ENCODE measurements around the gene ALDH1A1. TPM values are rescaled to one million over a fixed set of nuclear protein-coding genes. Genes with fewer than 3 reads are reported as not detected.

ALDH1A1 gene
- total and polyA plus RNA-seq, 9 of the 15 experiments (the other 6 are each of a cell fraction or from before 2014, with no cell fraction given) = 1.8 to 86.3 (median 24.4) TPM

DNA sequence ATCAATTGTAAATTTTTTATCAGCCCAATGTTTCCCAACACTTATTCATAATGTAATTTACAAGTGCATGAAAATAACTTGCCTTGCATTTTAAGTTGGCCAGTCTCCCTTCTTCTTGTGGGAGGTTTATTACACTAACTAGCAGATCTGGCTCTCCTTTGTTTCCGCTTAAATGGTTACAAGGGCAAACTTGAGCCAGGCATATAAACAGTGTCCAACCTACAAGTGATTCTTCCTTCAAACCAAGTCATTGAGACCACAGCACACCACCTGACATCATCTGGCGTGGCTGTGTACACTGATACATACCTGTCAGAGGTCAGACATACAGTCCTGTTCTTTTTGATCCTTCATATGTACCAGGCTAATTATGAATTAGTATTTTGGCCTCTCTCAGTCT, 80.1 kb downstream of the ALDH1A1 start:
- no TSS peak for BruUV-seq (replicated peaks)
- H3K36me3 ChIP-seq (ENCODE audit: control insufficient read depth, insufficient read depth, low read length) = no peaks in the 10 kb centered on the region
- ATAC-seq = no peak
- whole genome bisulfite sequencing (ENCODE audit: insufficient coverage, low coverage, missing lambda C conversion rate) = 66% methylated on average over 2 of the region's 2 CpGs
- no peaks in the 10 kb centered on the region for H3K27me3 ChIP-seq (ENCODE audit: control insufficient read depth in 2 of 2, insufficient read depth in 2 of 2, low read length in 2 of 2)
- peak overlapping the region; percentile 38 for H2AFZ ChIP-seq (ENCODE audit: low read depth, low read length)
- TF ChIP-seq ZNF12 (CRISPR knock-in tag; IDR thresholded peaks at IDR 0.05) (no peak), ZNF23 (CRISPR knock-in tag; IDR thresholded peaks at IDR 0.05) (no peak), NONO (IDR thresholded peaks at IDR 0.05; ENCODE audit: low read depth in 2 of 2, low read length in 1 of 2) (no peak), ASH1L (IDR thresholded peaks at IDR 0.05; ENCODE audit: borderline replicate concordance, low read depth, partially characterized antibody) (no peak), BRD4 (IDR thresholded peaks at IDR 0.05) (no peak), TRIM24 (IDR thresholded peaks at IDR 0.05) (no peak), POLR2A (conservative IDR thresholded peaks at IDR 0.05) (no peak), ZZZ3 (IDR thresholded peaks at IDR 0.05) (no peak), C11orf30 (IDR thresholded peaks at IDR 0.05; ENCODE audit: low read depth) (no peak), ZBTB1 (CRISPR knock-in tag; IDR thresholded peaks at IDR 0.05; ENCODE audit: borderline replicate concordance, low read depth) (no peak), FOXM1 (IDR thresholded peaks at IDR 0.05; ENCODE audit: low read depth) (no peak), FOXM1 (CRISPR knock-in tag; IDR thresholded peaks at IDR 0.05; ENCODE audit: low read depth) (no peak), ZKSCAN1 (IDR thresholded peaks at IDR 0.05; ENCODE audit: low read depth, low read length) (no peak), MECOM (CRISPR knock-in tag; IDR thresholded peaks at IDR 0.05) (no peak)
- TF ChIP-seq, protein P1, sequence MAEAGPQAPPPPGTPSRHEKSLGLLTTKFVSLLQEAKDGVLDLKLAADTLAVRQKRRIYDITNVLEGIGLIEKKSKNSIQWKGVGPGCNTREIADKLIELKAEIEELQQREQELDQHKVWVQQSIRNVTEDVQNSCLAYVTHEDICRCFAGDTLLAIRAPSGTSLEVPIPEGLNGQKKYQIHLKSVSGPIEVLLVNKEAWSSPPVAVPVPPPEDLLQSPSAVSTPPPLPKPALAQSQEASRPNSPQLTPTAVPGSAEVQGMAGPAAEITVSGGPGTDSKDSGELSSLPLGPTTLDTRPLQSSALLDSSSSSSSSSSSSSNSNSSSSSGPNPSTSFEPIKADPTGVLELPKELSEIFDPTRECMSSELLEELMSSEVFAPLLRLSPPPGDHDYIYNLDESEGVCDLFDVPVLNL (CRISPR knock-in tag; IDR thresholded peaks at IDR 0.05; ENCODE audit: low read depth) = no peak
- TF ChIP-seq, protein P2, sequence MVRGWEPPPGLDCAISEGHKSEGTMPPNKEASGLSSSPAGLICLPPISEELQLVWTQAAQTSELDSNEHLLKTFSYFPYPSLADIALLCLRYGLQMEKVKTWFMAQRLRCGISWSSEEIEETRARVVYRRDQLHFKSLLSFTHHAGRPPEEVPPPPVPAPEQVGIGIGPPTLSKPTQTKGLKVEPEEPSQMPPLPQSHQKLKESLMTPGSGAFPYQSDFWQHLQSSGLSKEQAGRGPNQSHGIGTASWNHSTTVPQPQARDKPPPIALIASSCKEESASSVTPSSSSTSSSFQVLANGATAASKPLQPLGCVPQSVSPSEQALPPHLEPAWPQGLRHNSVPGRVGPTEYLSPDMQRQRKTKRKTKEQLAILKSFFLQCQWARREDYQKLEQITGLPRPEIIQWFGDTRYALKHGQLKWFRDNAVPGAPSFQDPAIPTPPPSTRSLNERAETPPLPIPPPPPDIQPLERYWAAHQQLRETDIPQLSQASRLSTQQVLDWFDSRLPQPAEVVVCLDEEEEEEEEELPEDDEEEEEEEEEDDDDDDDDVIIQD (CRISPR knock-in tag; IDR thresholded peaks at IDR 0.05) = no peak
- TF ChIP-seq, protein P3, sequence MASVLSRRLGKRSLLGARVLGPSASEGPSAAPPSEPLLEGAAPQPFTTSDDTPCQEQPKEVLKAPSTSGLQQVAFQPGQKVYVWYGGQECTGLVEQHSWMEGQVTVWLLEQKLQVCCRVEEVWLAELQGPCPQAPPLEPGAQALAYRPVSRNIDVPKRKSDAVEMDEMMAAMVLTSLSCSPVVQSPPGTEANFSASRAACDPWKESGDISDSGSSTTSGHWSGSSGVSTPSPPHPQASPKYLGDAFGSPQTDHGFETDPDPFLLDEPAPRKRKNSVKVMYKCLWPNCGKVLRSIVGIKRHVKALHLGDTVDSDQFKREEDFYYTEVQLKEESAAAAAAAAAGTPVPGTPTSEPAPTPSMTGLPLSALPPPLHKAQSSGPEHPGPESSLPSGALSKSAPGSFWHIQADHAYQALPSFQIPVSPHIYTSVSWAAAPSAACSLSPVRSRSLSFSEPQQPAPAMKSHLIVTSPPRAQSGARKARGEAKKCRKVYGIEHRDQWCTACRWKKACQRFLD (CRISPR knock-in tag; IDR thresholded peaks at IDR 0.05) = no peak
- in situ Hi-C loops (cut with MboI) (no loop called here), intact Hi-C loops (cut with micrococcal nuclease) (loop anchor here (1.0 to 5.0 kb wide), 2 partner anchors 312 to 330 kb away; no protein-coding TSS in a partner anchor)
- ChIA-PET CTCF (ENCODE audit: low intra/inter-chr PET ratio) (interaction anchor here (1.8 kb wide), 1 partner anchor 209 kb away, joined by 11 read pairs; no protein-coding TSS in a partner anchor), POLR2A (no interaction called here)
- no peak overlapping the region for H3K4me2 ChIP-seq (ENCODE audit: insufficient read depth, low read length)
- H3K9me3 ChIP-seq (replicated peaks; ENCODE audit: control insufficient read depth, insufficient read depth, low read depth, low read length) = no peaks in the 10 kb centered on the region
- DNase-seq (ENCODE audit: extremely low read depth in 1 of 4, low spot score in 3 of 4) = no peak
- no peaks in the 10 kb centered on the region for H4K20me1 ChIP-seq (replicated peaks; ENCODE audit: control insufficient read depth, insufficient read depth, low read length)
- H3K9me1 ChIP-seq (ENCODE audit: control insufficient read depth, insufficient read depth, low read length) = no peaks in the 10 kb centered on the region
- no peaks in the 10 kb centered on the region for H3K79me2 ChIP-seq (ENCODE audit: control insufficient read depth, insufficient read depth, low read length)
- no peaks in the 10 kb centered on the region; a peak in 1 of 5 replicates for H3K4me1 ChIP-seq (replicated peaks in 1 of 2; ENCODE audit: control insufficient read depth in 2 of 2, insufficient read depth in 2 of 2, low read length in 2 of 2)
- H3K27ac ChIP-seq (ENCODE audit: extremely low read depth, low read depth, low read length) = no peak overlapping the region
- H3K4me3 ChIP-seq = no peak overlapping the region
- H3K9ac ChIP-seq (ENCODE audit: insufficient read depth in 1 of 2, low read depth in 2 of 2, low read length in 2 of 2) = no peak overlapping the region
- FAIRE-seq = no peak
